Endothelial cell of umbilical vein (primary cell): ENCODE results near the gene EXOSC9. TPM values are rescaled to one million over a fixed set of nuclear protein-coding genes. Genes with fewer than 3 reads are reported as not detected.

Experiments used
- BruUV-seq: library from RNA; stranded (reverse); fragments of 400-500 nt; replicated peaks from 2 replicates; lab custom pipeline; 2021; lab: Mats Ljungman, UMichigan
- CTCF ChIA-PET: fragments of 300-600, 350-600 bp; sonication (Branson Sonifier 250); formaldehyde crosslinking; loops from one replicate; lab custom pipeline; 2021; ENCODE audit warnings: antibody characterized with exemption, inconsistent platforms; lab: Charles Lee
- POLR2A ChIA-PET: fragments of 300-600, 350-600 bp; sonication (Branson Sonifier 250); formaldehyde crosslinking; loops from one replicate; lab custom pipeline; 2021; ENCODE audit warnings: antibody characterized with exemption, inconsistent platforms; lab: Charles Lee
- DNase-seq: peaks from one replicate; pipeline ENCODE4 v3.0.0-alpha.2; 2011; ENCODE audit warnings: low read depth, low spot score
- FAIRE-seq: peaks from 2 replicates; lab custom pipeline; 2011; peaks lifted over from hg19 to GRCh38; lab: Jason Lieb, UNC
- H2AFZ ChIP-seq: 2 replicates; pipeline ENCODE4 v1.6.0; 2012; ENCODE audit warnings: low read depth, low read length, control low read depth, inconsistent platforms
- H3K27ac ChIP-seq: 2 replicates; pipeline ENCODE4 v1.5.1; 2011; ENCODE audit warnings: low read depth, mild to moderate bottlenecking, control low read depth, low read length, moderate library complexity; ENCODE audit not compliant: insufficient read depth
- H3K27me3 ChIP-seq, 2 experiments: 2 replicates each; pipeline versions ENCODE4 v1.6.0 to v1.6.1; 2011; ENCODE audit warnings: low read length in 2 of 2, mixed read lengths in 1 of 2; ENCODE audit not compliant: control insufficient read depth in 2 of 2, insufficient read depth in 2 of 2
- H3K36me3 ChIP-seq, 2 experiments: 2 replicates in 1 of 2; 3 replicates in 1 of 2; pipeline ENCODE4 v1.5.1; 2011; ENCODE audit warnings: low read length in 2 of 2, mild to moderate bottlenecking in 1 of 2, moderate library complexity in 1 of 2; ENCODE audit not compliant: control insufficient read depth in 2 of 2, insufficient read depth in 2 of 2; ENCODE audit errors: extremely low read depth in 1 of 2
- H3K4me1 ChIP-seq: 3 replicates; pipeline ENCODE4 v1.5.1; 2011; ENCODE audit warnings: mild to moderate bottlenecking, low read length; ENCODE audit not compliant: control insufficient read depth, insufficient read depth; ENCODE audit errors: extremely low read depth
- H3K4me2 ChIP-seq: 2 replicates; pipeline ENCODE4 v1.6.1; 2011; ENCODE audit warnings: low read length, control low read depth, mixed read lengths; ENCODE audit not compliant: insufficient read depth
- H3K4me3 ChIP-seq, 3 experiments: fragments of 200-600 bp in 1 of 3; sonication (generic), shearing (Covaris generic) in 1 of 3; replicated peaks in 1 of 3; 2 replicates each; pipeline ENCODE4 v1.5.1; 2011 to 2016; ENCODE audit warnings: control low read depth in 3 of 3, low read length in 3 of 3, mild to moderate bottlenecking in 2 of 3, inconsistent platforms in 1 of 3, low read depth in 1 of 3, moderate library complexity in 1 of 3; ENCODE audit not compliant: insufficient read depth in 1 of 3
- H3K79me2 ChIP-seq: 2 replicates; pipeline ENCODE4 v1.6.0; 2012; ENCODE audit warnings: low read length, inconsistent platforms; ENCODE audit not compliant: control insufficient read depth, insufficient read depth
- H3K9ac ChIP-seq: replicated peaks from 2 replicates; pipeline ENCODE3; 2011; ENCODE audit warnings: low read length, control low read depth; ENCODE audit not compliant: insufficient read depth; ENCODE audit errors: extremely low read depth
- H3K9me1 ChIP-seq: replicated peaks from 3 replicates; pipeline ENCODE4 v1.6.0; 2011; ENCODE audit warnings: mild to moderate bottlenecking, low read length; ENCODE audit not compliant: control insufficient read depth, insufficient read depth; ENCODE audit errors: extremely low read depth
- H3K9me3 ChIP-seq: replicated peaks from 2 replicates; pipeline ENCODE4 v1.5.1; 2012; ENCODE audit warnings: low read length, inconsistent platforms; ENCODE audit not compliant: control insufficient read depth, insufficient read depth
- H4K20me1 ChIP-seq: replicated peaks from 2 replicates; pipeline ENCODE3; 2011; ENCODE audit warnings: mild to moderate bottlenecking, low read length; ENCODE audit not compliant: control insufficient read depth, insufficient read depth; ENCODE audit errors: extremely low read depth
- CTCF ChIP-seq, 2 donors: IDR thresholded peaks; 1 replicate in 1 of 2; 2 replicates in 1 of 2; pipeline ENCODE4 v1.5.1; 2011; ENCODE audit warnings: low read length in 2 of 2, mild to moderate bottlenecking in 2 of 2, moderate library complexity in 2 of 2, control low read depth in 1 of 2, inconsistent platforms in 1 of 2, low read depth in 1 of 2; ENCODE audit not compliant: insufficient read depth in 1 of 2; ENCODE audit errors: extremely low read depth in 1 of 2
- EZH2 ChIP-seq: IDR thresholded peaks from 2 replicates; pipeline ENCODE4 v1.6.1; 2012; ENCODE audit warnings: borderline replicate concordance, low read depth, mild to moderate bottlenecking, moderate library complexity, low read length, inconsistent platforms; ENCODE audit not compliant: severe bottlenecking
- FOS ChIP-seq: IDR thresholded peaks from 2 replicates; pipeline ENCODE4 v1.6.1; 2011; ENCODE audit warnings: mild to moderate bottlenecking, low read length, moderate library complexity, borderline replicate concordance; ENCODE audit not compliant: insufficient read depth
- GATA2 ChIP-seq: IDR thresholded peaks from 2 replicates; pipeline ENCODE4 v1.7.0; 2011; ENCODE audit warnings: low read depth, mild to moderate bottlenecking, moderate library complexity, mixed read lengths, low read length; ENCODE audit not compliant: insufficient read length, insufficient read depth
- JUN ChIP-seq: IDR thresholded peaks from 2 replicates; pipeline ENCODE4 v1.6.1; 2011; ENCODE audit warnings: borderline replicate concordance, low read depth; ENCODE audit not compliant: insufficient read length, insufficient read depth
- MAX ChIP-seq: IDR thresholded peaks from 2 replicates; pipeline ENCODE4 v1.6.1; 2011; ENCODE audit not compliant: insufficient read depth, insufficient read length
- MYC ChIP-seq: IDR thresholded peaks from one replicate; pipeline ENCODE4 v1.6.1; 2011; ENCODE audit warnings: mild to moderate bottlenecking, low read depth, low read length
- POLR2A ChIP-seq: IDR thresholded peaks from 2 replicates; pipeline ENCODE4 v1.6.1; 2012; ENCODE audit warnings: low read depth, mild to moderate bottlenecking, control low read depth, low read length
- POLR2AphosphoS5 ChIP-seq: IDR thresholded peaks from 2 replicates; pipeline ENCODE4 v1.6.1; 2012; ENCODE audit warnings: low read depth, mild to moderate bottlenecking, control low read depth, low read length, moderate library complexity; ENCODE audit not compliant: insufficient read depth
- dilution Hi-C: fragments of 300-500 bp; cut with MboI; formaldehyde crosslinking; loops from one replicate; pipeline ENCODE4 v1.15.0; 2019; ENCODE audit warnings: low sequenced_read_pairs; ENCODE audit not compliant: extremely low pct_ligation_motif_present
- intact Hi-C: fragments of 100-400 bp; cut with micrococcal nuclease; formaldehyde crosslinking; loops from one replicate; pipeline ENCODE4 v1.10.0; 2022
- polyA plus RNA-seq, 4 experiments: library from polyadenylated mRNA; depleted of rRNA in 3 of 4; stranded (reverse) in 3 of 4; unstranded in 1 of 4; fragments of >200 nt; gene quantifications; 2 replicates each; pipeline versions ENCODE4 v1.2.1 to v1.2.3, GENCODE V29; 2011 to 2012; ENCODE audit warnings: missing spikeins in 1 of 4
- total RNA-seq: library from RNA; stranded (reverse); gene quantifications from 2 replicates; pipeline ENCODE4 v1.2.3, GENCODE V29; 2021

Gene EXOSC9
- total and polyA plus RNA-seq, 2 donors (not counting 3 experiments of a cell fraction or from before 2014, with no cell fraction given): 19.0 to 46.3 TPM

- H3K9me3 ChIP-seq: no peaks in the 10 kb centered on the region
- H3K27me3 ChIP-seq: no peaks in the 10 kb centered on the region
- H3K79me2 ChIP-seq: no peaks in the 10 kb centered on the region
- H4K20me1 ChIP-seq: no peaks in the 10 kb centered on the region
- ChIA-PET POLR2A (no interaction called here), CTCF (no interaction called here)
- dilution Hi-C loops (no loop called here), intact Hi-C loops (no loop called here)
- H3K4me2 ChIP-seq: no peak overlapping the region
- no peak overlapping the region for H3K27ac ChIP-seq
- H3K36me3 ChIP-seq: peaks cover 3 to 5% of the 10 kb centered on the region in 2 experiments
- TF ChIP-seq MAX: no peak
- TF ChIP-seq EZH2: no peak
- no peak for TF ChIP-seq POLR2AphosphoS5
- TF ChIP-seq JUN: no peak
- no peak for TF ChIP-seq CTCF (IDR thresholded peaks at IDR 0.05; ENCODE audit: extremely low read depth in 1 of 2, insufficient read depth in 1 of 2, low read depth in 1 of 2, low read length in 2 of 2)
- TF ChIP-seq FOS: no peak
- no peak for TF ChIP-seq GATA2
- no peak for TF ChIP-seq POLR2A
- TF ChIP-seq MYC: no peak
- no peak overlapping the region for H2AFZ ChIP-seq
- no TSS peak for BruUV-seq
- H3K9me1 ChIP-seq: peaks cover 5% of the 10 kb centered on the region
- DNase-seq: no peak
- FAIRE-seq: no peak
- no peak overlapping the region for H3K4me3 ChIP-seq
- no peak overlapping the region for H3K9ac ChIP-seq
- H3K4me1 ChIP-seq: no peaks in the 10 kb centered on the region
Measured at GRCh38 chr4:121861426-121861825, 60.3 kb downstream of the EXOSC9 start.
